Forelimb muscle (tissue), 1 donor: Measurements from ENCODE around the gene COL21A1. TPM values are rescaled to one million over a fixed set of nuclear protein-coding genes. Genes with fewer than 3 reads are reported as not detected.

Source experiments
- DNase-seq: peaks from one replicate; pipeline ENCODE4 v3.0.0-alpha.2; 2013; ENCODE audit warnings: low read depth
- polyA plus RNA-seq: library from polyadenylated mRNA; unstranded; fragments of 120-200 nt; gene quantifications from one replicate; pipeline ENCODE4 v1.2.1, GENCODE V29; 2013; ENCODE audit not compliant: insufficient read length

COL21A1 gene
- polyA plus RNA-seq, 1 donor: 101 TPM

DNA sequence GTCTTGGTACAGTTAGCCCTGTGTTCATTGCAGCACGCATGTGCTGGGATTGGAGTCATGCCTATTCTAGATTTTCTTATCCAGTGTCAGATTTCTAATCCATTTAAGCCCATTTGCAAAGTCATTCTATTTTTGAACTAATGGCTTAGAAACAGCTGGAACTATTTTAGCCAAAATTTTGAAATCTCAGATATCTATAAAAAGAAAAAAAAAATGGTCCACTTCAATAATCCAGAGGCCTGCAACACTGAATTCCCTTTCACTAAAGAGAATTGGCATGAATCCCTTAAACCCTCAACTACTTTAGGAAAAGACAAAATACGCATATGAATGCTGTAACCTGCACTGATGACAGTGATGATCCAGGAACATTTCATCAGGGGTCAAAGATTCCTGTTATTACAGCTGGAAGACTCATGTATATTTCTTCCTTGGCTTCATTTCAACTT lies 1.5 kb downstream of the COL21A1 start:
- DNase-seq: peak; percentile 92

DNA sequence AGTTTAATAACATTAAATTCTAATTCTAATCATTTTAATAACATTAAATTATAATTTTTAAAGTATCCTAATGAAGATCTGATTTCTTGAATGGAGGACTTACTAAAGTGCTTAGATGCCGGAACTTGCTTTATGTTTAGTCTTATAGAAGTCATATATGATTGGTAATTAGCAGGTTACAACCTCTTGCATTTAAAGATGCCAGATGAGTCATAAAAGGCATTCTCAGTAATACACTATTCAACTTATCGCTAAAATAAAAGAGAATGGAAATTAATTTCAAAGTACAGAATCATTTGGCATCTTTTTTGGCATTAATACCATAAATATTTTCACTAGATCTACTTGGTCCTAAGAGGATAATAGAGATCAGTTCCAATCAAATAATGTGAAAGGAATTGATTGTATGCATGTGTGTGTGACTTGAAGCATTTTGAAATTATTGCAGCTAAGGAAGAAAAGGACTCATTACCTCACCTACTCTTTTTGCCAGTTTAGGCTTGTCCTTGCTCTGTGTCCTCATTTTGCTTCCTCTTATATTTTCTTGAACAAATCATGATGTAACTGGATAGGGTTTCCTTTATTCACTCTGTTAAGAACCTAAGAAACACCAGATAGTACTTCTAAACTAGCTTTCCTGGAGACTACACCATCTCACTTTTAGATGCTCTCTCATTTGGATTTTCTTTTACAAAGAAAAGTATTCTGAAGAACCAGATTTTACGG lies 2.7 kb downstream of the COL21A1 start:
- no peak for DNase-seq

DNA sequence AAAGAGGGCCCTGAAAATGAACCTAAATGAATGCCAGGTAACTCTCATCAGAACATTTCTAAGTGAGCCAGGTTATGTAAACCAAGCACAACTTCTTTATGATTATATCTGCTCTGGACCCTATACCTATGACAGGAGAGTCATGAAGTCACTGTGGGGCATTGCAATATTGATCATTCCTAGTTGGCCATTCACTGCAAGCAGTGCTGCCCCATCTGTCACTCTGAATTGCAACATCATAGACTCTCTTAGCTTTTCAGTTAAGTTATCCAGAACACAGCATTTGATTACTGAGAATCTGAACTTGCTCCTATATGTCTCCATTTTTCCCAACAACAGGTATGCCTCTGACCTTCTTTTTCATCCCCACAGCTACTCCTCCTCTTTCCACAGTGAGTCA lies 3.3 kb downstream of the COL21A1 start:
- no peak for DNase-seq

DNA sequence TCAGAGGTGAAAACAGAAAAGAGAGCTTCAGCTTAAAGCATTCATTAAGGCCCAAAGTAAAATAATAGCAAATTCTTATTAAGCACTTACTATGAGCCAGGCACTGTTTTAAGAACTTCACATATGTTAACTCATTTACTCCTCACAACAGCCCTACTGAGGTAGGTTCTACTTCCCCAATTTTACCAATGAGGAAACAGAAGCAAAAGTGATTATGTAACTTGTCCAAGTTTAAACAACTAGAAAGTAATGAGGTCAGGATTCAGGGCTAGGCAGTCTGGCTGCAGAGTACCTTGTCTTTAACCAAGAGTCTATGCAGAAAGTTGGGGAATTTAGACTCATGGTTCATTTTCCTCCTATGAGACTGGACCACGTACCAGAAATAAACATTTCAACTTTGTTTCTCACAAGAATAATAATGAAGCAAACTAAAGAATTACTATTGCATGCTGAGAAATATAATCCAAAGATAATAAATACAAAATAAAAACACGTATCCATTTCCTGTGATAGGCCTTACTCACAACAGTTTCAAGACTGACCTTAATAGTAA lies 3.8 kb downstream of the COL21A1 start:
- no peak for DNase-seq

DNA sequence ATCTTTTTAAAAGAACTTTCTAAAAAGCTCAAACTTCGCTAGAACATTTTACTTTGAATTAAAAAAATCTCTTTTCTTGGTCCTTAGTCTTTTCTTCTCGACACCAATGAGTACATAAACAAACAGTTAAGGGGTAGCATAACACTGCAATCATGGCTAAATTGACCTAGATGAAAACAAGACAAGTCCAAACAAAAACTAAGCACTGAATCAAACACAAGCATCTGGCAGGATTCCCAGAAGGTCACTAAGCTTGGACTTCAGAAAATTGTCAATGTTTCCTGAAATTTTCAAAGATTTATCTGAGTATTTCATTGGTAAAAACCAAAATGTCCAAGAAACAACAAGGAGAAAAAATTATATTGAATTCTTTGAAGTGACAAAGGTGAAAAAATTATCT lies 5.0 kb downstream of the COL21A1 start:
- DNase-seq: no peak

DNA sequence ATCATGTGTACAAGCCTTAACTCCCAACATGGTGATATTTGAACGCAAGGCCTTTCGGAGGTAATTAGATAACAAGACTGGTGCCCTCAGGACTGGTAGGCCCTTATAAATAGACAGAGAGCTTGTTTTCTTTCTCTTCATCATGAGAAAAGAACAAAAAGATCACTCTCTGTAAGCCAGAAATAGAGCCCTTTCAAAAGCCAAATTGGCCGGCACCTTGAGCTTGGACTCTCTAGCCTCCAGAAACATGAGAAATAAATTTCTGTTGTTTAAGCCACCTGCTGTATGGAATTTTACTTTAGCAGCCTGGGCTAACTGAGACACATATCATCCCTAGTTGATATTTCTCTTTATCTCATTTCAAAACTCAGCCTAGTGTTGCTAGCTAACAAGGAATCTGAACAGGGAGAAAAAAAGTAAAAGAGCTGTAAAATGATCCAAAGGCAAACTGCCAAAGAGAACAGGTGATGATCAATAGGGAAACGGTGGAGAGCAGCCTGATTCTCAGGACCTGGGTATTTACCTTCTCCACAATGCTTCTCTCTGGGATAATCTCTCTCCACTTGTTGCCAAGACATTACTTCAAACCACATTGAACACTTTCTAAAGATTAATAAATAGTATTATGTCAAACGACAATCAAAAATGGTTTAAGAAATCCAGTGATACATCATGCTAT lies 6.1 kb downstream of the COL21A1 start:
- no peak for DNase-seq

DNA sequence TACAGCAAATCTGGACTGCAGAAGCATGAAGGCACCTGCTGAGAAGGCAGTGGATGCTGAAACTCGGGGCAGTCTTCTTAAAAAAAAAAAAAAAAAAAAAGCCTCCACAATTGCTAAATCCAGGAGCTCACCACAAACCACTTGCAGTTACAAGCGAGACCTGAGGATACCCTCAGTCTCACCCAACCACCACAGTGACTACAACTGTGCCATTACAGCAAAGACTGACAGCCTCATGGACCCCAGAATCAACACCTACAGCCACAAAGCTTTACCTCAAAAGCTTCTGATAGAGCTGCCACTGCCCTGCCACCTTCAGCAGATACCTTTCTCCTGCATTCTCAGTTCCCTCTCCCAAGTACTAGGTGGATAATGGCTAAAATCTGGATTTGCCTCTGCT lies 9.0 kb downstream of the COL21A1 start:
- DNase-seq: no peak

DNA sequence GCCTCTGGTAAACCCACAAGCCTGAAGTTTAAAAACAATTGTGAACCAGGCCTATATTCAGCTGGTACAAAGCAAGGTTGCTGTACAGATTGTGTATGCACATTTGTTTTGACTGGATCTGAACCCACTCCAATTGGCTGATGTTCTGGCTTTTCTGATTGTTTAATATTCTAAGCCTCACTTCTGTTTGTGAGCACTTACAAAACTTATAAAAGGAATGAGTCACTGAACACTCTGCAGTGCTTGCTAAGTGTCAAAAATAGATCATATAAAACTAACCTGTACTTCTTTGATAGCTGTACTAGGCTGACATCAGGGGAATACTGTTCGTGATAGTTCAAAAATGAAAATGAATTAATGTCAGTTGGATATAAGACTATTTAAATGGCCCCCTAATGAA lies 12.1 kb downstream of the COL21A1 start:
- DNase-seq: no peak

DNA sequence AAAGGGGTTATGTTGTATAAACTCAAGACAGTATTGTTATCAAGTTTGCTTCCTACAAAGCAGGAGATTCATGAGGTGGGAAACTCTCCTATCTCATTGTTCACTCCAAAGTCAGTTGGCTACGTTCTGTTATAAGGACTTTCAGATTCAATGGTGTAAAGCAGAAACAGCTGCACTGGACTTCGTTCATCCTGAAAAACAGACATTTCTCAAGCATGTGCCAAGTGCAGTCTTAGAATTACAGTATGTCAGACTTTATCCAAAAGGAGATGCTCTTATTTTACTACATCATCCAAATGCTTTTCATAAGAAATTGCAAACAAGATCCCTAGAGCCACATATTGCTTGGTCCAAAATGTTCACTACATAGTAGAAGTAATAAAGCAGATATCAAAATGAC lies 14.9 kb downstream of the COL21A1 start:
- peak; percentile 82 for DNase-seq

DNA sequence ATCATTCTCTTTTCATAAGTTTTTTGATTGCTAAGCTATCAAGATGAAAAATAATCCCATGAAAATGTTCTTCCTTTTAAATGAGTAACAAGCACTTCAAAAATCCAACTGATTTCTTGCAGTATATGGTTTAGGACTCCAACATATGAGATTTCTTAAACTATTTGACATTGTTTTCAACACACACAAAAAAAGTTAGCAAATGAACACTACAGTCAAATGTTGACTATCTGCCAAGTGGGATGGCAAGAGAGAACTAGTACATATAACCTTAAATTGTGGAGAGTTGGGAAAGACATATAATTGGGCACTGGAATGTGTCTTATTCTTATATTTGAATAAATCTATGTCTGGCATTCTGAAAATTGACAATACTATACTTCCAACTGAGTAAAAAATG lies 15.6 kb downstream of the COL21A1 start:
- no peak for DNase-seq

DNA sequence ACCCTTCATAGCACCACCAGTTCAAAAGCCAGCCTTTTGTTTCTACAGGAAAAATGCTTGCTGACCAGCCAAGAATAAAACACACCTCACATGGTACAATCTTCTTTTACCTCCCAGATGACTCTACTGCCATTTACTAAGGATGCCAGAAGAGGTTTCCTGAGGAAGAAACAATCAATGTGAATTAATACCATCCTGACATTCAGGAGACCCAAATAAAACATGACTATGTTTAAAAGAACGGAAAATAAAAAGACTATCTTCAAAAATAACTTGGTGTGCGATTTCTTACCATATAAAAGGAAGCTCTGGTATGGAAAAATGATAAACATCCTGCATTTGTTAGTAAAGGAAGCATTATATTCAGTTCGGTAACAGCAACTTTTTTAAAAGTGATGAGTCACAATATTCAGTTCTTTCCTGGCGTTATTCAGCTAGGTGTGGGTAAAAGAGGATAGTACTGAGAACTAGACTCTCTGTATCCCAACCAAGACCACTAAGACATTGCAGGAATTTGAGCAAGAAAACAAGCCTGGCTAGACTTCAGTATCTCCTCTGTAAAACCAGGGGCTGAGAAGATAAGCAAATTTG lies 16.3 kb downstream of the COL21A1 start:
- DNase-seq: no peak

DNA sequence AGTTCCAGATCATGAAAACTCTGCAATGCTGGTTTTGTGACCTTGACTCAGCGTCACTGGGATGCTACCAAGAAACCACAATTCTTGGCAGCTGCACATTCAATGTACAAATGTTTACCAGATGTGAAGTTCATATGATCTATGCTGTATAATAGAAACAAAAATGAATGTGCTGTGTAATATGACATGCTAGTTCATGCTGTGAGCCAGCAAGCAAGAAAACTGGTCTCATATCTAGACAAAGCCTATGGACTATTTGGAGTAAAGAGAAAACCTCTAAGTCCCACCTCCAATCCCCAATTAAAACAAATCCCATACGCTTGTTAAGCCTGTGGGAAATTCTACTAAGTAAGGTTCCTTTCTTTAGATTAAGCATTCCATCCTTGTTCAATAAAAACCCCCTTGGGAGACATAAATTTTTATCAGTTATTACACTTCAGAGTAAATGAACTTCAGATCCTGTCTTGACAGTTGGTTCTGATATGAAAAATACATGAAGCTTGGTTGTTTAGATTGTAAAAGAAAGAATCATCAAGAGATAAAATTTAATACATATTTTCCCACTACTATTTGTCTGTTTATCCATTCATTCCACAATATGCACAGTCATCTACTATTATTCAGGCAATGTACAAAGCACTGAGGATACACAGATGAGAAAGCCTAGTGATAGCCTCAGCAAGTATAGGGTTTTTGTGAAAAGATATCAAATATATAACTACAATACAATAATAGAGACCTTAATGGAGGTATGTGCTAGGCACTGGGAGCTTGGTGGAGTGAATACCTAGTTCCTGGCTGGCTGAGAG lies 20.1 kb downstream of the COL21A1 start:
- peak; percentile 83 for DNase-seq

DNA sequence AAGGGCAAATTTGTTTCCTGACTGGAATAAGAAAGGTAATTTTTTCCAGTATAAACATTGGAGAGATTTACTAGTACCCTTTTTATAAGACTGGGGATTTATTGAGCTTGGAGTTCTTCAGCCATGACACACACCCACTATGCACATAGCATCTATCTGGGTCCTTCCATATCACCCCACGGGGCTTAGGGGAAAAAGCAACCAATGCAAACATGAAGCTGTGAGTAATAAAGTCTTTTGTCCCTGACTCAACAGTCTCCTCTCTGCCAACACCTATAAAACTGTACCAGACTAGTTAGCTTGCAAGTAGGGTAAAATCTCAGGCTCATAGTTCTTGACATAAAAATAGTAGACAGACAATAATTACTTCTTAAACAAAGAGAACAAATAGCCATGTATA lies 23.4 kb downstream of the COL21A1 start:
- no peak for DNase-seq

DNA sequence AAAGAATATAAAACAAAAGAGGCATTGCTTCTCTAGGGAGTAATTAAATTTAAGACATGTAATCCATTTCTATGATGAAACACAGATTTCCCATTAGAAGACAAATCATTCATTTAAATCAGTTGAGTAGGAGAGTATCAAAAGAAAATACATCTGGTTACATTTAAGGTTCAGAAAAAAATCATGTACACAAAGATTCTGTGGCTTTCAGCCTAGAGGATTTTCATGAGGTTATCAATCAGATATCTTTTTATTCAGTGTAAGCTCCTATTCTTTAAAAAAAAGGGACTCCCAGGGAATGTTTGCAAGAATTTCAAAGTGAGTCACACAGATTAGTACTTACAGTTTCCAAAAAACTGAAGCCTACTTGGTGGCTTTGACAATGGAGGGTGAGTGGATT lies 24.9 kb downstream of the COL21A1 start:
- DNase-seq: peak; percentile 47

DNA sequence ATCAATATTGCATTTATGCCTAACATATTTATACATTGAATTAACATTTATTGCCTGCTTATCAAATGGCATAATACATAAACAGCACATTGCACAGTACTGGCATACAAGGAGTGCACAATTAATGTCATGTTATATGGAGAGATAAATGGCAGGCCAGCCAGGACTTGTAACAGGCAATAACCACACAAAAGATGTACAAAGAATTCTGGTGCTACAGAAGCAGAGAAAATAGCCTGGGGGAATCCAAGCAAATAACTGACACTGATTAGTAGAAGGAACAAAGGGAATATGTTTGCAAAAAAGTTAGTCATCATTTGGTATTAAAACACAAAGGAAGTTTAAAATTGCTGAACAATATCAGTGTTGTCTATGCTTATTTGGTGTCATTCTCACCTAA lies 27.3 kb downstream of the COL21A1 start:
- DNase-seq: no peak

DNA sequence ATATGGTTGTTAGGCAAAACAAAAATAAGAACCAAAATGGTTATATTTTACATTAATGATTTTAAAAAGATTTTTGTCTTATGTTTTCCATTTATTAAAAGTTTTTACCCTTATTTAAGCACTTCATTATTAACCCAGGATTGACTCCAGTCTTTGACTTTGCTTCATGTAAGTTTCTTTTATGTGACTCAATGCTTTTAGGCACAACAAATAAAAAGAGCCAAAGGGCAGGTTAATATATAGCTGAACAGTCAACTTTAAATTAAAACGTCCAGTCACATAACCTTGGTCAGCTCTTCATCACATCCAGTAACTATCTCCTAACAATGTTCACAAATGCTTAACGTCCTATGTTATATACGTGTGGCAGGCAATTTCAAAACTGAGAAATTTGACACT lies 32.7 kb downstream of the COL21A1 start:
- DNase-seq: no peak

DNA sequence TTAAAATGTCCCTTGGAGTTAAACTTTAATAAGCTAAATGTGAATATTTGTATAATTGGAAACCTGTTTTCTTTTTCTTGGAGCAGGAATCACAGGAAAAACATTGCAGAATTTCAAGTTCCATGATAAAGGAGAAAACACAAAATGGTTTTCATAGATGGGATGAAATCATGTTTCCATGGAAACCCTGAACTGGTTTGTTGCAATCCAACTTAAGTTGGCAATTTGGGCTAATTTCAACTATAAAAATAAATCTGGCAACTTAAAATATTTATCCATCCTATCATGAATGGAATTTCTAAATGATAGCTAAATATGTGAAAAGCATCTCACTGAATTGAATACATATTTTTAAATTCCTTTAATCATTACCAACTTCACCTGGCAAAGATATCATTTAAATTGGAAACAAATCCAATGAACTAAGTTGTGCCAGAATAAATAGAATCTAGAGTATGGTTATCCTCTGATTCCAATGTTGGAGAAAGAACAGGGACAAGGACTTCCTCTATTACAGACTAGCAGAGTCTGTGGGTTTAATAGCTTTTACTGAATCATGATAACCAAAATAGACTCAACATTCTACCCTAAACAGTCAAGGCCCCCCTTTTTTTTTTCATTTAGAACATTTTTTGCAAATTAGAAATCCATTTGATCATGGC lies 33.2 kb downstream of the COL21A1 start:
- no peak for DNase-seq

DNA sequence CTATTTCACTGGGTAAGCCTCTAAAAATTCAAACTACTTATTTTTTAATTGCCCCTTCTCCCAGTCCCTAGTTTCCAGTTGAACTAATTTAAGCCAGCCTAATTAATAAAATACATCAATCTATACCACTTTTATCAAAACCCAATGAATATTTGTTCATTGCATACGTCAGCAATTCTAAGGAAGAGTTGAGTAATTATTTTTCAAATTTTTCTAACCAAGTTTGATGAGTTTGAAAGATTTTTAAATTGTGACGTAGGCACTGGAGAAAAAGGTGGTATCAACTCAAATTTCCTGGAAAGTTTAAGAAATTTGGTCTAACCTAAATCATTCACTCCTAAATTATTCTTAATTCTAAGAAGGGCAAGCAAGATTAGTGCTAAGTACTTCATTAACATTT lies 35.7 kb downstream of the COL21A1 start:
- no peak for DNase-seq

DNA sequence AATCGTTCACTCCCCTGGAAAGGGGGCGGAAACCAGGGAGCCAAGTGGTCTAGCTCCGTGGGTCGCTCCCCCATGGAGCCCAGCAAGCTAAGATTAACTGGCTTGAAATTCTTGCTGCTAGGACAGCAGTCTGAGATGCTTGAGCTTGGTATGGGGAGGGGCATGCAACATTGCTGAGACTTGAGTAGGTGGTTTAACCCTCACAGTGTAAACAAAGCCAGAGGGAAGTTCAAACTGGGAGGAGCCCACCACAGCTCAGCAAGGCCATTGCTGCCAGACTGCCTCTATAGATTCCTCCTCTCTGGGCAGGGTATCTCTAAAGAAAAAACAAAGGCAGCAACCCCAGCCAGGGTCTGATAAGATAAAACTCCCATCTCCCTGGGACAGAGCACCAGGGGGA lies 43.2 kb downstream of the COL21A1 start:
- no peak for DNase-seq

DNA sequence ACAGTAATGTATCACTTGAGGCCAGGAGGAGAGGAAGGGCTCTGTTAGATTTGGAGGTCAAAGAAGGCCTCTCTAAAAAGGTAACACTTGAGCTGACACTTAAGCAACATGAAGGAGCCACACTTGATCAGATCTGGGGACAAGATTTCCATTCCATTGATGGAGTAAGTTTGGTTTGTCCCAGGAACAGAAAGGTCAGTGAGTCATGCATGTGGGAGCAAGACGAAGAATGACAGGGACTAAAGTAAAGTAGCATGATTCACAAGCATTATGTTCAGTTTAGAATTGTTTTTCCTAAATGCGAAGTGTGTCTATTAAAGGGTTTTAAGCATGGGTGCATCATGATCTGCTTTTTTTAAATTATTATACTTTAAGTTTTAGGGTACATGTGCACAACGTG lies 47.4 kb downstream of the COL21A1 start:
- no peak for DNase-seq

DNA sequence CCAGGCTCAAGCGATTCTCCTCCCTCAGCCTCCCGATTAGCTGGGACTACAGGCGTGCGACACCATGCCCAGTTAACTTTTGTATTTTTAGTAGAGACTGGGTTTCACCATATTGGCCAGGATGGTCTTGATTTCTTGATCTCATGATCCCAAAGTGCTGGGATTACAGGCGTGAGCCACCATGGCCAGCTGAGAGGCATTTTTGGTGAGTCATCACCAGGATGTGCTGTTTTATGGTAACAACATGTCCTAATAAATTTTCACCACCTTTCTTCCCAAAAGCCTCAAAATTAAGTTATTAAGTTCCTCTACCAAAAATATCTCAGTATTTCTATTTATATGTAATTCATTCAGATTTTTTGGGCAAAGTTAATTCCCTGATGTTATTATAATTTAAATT lies 53.5 kb downstream of the COL21A1 start:
- DNase-seq: no peak

DNA sequence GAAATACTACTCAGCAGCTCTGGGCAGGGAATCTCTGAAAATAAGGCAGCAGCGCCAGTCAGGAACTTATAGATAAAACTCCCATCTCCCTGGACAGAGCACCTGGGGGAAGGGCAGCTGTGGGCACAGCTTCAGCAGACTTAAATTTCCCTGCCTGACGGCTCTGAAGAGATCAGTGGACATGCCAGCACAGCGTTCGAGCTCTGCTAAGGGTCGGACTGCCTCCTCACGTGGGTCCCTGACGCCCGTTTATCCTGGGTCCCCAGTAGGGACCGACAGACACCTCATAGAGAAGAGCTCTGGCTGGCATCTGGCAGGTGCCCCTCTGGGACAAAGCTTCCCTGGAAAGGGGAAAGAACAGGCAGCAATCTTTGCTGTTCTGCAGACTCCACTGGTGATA lies 59.0 kb downstream of the COL21A1 start:
- DNase-seq: no peak
